ENCODE results near the gene TMCO4. TPM values are rescaled to one million over a fixed set of nuclear protein-coding genes. Genes with fewer than 3 reads are reported as not detected.

TMCO4 gene
- total RNA-seq, 1 experiment from 2014 or later, result 4.3 TPM

- no TSS peak for BruUV-seq (replicated peaks)
- Histone ChIP-seq H3K4me1 (ENCODE audit: insufficient read depth, low read length, poor library complexity, severe bottlenecking) (no peaks in the 10 kb centered on the region), H3K27me3 (replicated peaks; ENCODE audit: insufficient read depth, low read depth, low read length, poor library complexity) (no peaks in the 10 kb centered on the region), H3K4me3 (ENCODE audit: low read depth, low read length, poor library complexity, severe bottlenecking) (no peak overlapping the region), H3K9me3 (ENCODE audit: low read depth, low read length, poor library complexity, severe bottlenecking) (no peaks in the 10 kb centered on the region), H3K27ac (ENCODE audit: low read depth, low read length, poor library complexity, severe bottlenecking) (no peak overlapping the region), H3K36me3 (ENCODE audit: insufficient read depth, low read length, poor library complexity, severe bottlenecking) (no peaks in the 10 kb centered on the region)
- DNase-seq (ENCODE audit: low spot score), result no peak
- TF ChIP-seq CTCF (conservative IDR thresholded peaks at IDR 0.05; ENCODE audit: low read depth, low read length), result no peak
- TF ChIP-seq EZH2 (IDR thresholded peaks at IDR 0.05; ENCODE audit: borderline replicate concordance, low read depth, low read length, poor library complexity, severe bottlenecking), result no peak
- CTCF ChIA-PET, result no interaction called here
- intact Hi-C loops (cut with micrococcal nuclease; ENCODE audit: unreplicated experiment), result no loop called here
- POLR2A ChIA-PET (ENCODE audit: low non-redundant PET), result no interaction called here
Observed at GRCh38 chr1:19698181-19698580, 101.5 kb downstream of the TMCO4 start.

- Histone ChIP-seq H3K9me3 (ENCODE audit: low read depth, low read length, poor library complexity, severe bottlenecking) (no peaks in the 10 kb centered on the region), H3K27ac (ENCODE audit: low read depth, low read length, poor library complexity, severe bottlenecking) (no peak overlapping the region), H3K4me3 (ENCODE audit: low read depth, low read length, poor library complexity, severe bottlenecking) (no peak overlapping the region), H3K36me3 (ENCODE audit: insufficient read depth, low read length, poor library complexity, severe bottlenecking) (no peaks in the 10 kb centered on the region), H3K4me1 (ENCODE audit: insufficient read depth, low read length, poor library complexity, severe bottlenecking) (no peaks in the 10 kb centered on the region), H3K27me3 (replicated peaks; ENCODE audit: insufficient read depth, low read depth, low read length, poor library complexity) (no peaks in the 10 kb centered on the region)
- ChIA-PET CTCF (no interaction called here), POLR2A (ENCODE audit: low non-redundant PET) (no interaction called here)
- no peak for DNase-seq (ENCODE audit: low spot score)
- no TSS peak for BruUV-seq (replicated peaks)
- intact Hi-C loops (cut with micrococcal nuclease; ENCODE audit: unreplicated experiment), result no loop called here
- no peak for TF ChIP-seq CTCF (conservative IDR thresholded peaks at IDR 0.05; ENCODE audit: low read depth, low read length)
- TF ChIP-seq EZH2 (IDR thresholded peaks at IDR 0.05; ENCODE audit: borderline replicate concordance, low read depth, low read length, poor library complexity, severe bottlenecking), result no peak
Observed at GRCh38 chr1:19696820-19697219, 102.9 kb downstream of the TMCO4 start.

GRCh38 chr1:19695772-19696171, 103.9 kb downstream of the TMCO4 start:
- no TSS peak for BruUV-seq (replicated peaks)
- no peak overlapping the region for H3K27ac ChIP-seq (ENCODE audit: low read depth, low read length, poor library complexity, severe bottlenecking)
- POLR2A ChIA-PET (ENCODE audit: low non-redundant PET), result no interaction called here

More at GRCh38 chr1:19695772-19696171, 103.9 kb downstream of the TMCO4 start:
- CTCF ChIA-PET, result no interaction called here
- H3K9me3 ChIP-seq (ENCODE audit: low read depth, low read length, poor library complexity, severe bottlenecking), result no peaks in the 10 kb centered on the region
- no peak overlapping the region for H3K4me3 ChIP-seq (ENCODE audit: low read depth, low read length, poor library complexity, severe bottlenecking)
- no peak for DNase-seq (ENCODE audit: low spot score)
- intact Hi-C loops (cut with micrococcal nuclease; ENCODE audit: unreplicated experiment), result no loop called here
- no peaks in the 10 kb centered on the region for H3K36me3 ChIP-seq (ENCODE audit: insufficient read depth, low read length, poor library complexity, severe bottlenecking)
- H3K27me3 ChIP-seq (replicated peaks; ENCODE audit: insufficient read depth, low read depth, low read length, poor library complexity), result no peaks in the 10 kb centered on the region
- TF ChIP-seq EZH2 (IDR thresholded peaks at IDR 0.05; ENCODE audit: borderline replicate concordance, low read depth, low read length, poor library complexity, severe bottlenecking), result no peak
- no peak for TF ChIP-seq CTCF (conservative IDR thresholded peaks at IDR 0.05; ENCODE audit: low read depth, low read length)
- no peaks in the 10 kb centered on the region for H3K4me1 ChIP-seq (ENCODE audit: insufficient read depth, low read length, poor library complexity, severe bottlenecking)

All from A673 (cell line).